GM08714 (cell line): ENCODE data around the gene EVPLL.
"Not testable (repeated sequence)": the region's sequence is repeated elsewhere in the genome, so short reads cannot be mapped to it uniquely, and the experiment has no call there.

ENCODE experiments used
- H3K4me3 ChIP-seq: fragments of 200-500 bp; sonication (Bioruptor generic); 2 replicates; pipeline ENCODE4 v1.5.1; 2014; ENCODE audit warnings: mild to moderate bottlenecking, low read length, inconsistent platforms
- ZNF274 ChIP-seq: IDR thresholded peaks from 2 replicates; pipeline ENCODE4 v1.6.1; 2012; ENCODE audit warnings: mild to moderate bottlenecking, low read depth, low read length

The EVPLL gene

GRCh38 chr17:18377437-18378204 is at the start of gene EVPLL:
Gene EVPLL (plus strand): TSS chr17:18377778. CDS start chr17:18380938, 3,160 bp downstream.
- H3K4me3 ChIP-seq, result no peak within 1 kb of the TSS
- TF ChIP-seq ZNF274, result no peak

- TF ChIP-seq ZNF274, result no peak
- H3K4me3 ChIP-seq, result no peak overlapping the region
Observed at GRCh38 chr17:18328643-18329204, 48.9 kb upstream of the EVPLL start.

GRCh38 chr17:18331879-18332278 is 45.7 kb upstream of the EVPLL start:
- no peak for TF ChIP-seq ZNF274
- H3K4me3 ChIP-seq, result no peak overlapping the region

GRCh38 chr17:18332909-18333489 is 44.6 kb upstream of the EVPLL start:
- H3K4me3 ChIP-seq, result no peak overlapping the region
- no peak for TF ChIP-seq ZNF274

GRCh38 chr17:18338158-18338557 is 39.4 kb upstream of the EVPLL start:
- H3K4me3 ChIP-seq, result not testable (repeated sequence)

GRCh38 chr17:18339933-18340332 is 37.6 kb upstream of the EVPLL start:
- no peak for TF ChIP-seq ZNF274

GRCh38 chr17:18344021-18344420 is 33.6 kb upstream of the EVPLL start:
- no peak for TF ChIP-seq ZNF274
- H3K4me3 ChIP-seq, result no peak overlapping the region

More at GRCh38 chr17:18339933-18340332, 37.6 kb upstream of the EVPLL start:
- no peak overlapping the region for H3K4me3 ChIP-seq

GRCh38 chr17:18353541-18353940 is 24.0 kb upstream of the EVPLL start:
- TF ChIP-seq ZNF274, result no peak
- no peak overlapping the region for H3K4me3 ChIP-seq

- no peak overlapping the region for H3K4me3 ChIP-seq
- TF ChIP-seq ZNF274, result no peak
Observed at GRCh38 chr17:18356624-18357023, 21.0 kb upstream of the EVPLL start.

- no peak overlapping the region for H3K4me3 ChIP-seq
- no peak for TF ChIP-seq ZNF274
Observed at GRCh38 chr17:18360518-18360917, 17.1 kb upstream of the EVPLL start.

GRCh38 chr17:18361837-18362697 is 15.5 kb upstream of the EVPLL start:
- no peak for TF ChIP-seq ZNF274
- peak overlapping the region; percentile 78; the same call in 1 of the 2 replicates for H3K4me3 ChIP-seq

- H3K4me3 ChIP-seq, result peak overlapping the region; percentile 78
- TF ChIP-seq ZNF274, result no peak
Observed at GRCh38 chr17:18362698-18363100, 14.9 kb upstream of the EVPLL start.

- no peak for TF ChIP-seq ZNF274
- peak within 1 kb of the TSS; percentile 78 for H3K4me3 ChIP-seq
Observed at GRCh38 chr17:18363101-18364049, 14.2 kb upstream of the EVPLL start, which contains the start of gene SHMT1. Gene SHMT1 (minus strand): TSS chr17:18363550. CDS start chr17:18355981, 7,569 bp downstream.
